GM12865 (cell line): ENCODE data around the gene AIF1.

Source experiments
- DNase-seq: peaks from one replicate; pipeline ENCODE4 v3.0.0; 2010; ENCODE audit warnings: low read depth
- H3K4me3 ChIP-seq: 2 replicates; pipeline ENCODE4 v1.5.1; 2011; ENCODE audit warnings: mild to moderate bottlenecking, low read depth, low read length, control low read depth
- TF ChIP-seq, protein P1 (sequence below): IDR thresholded peaks from 2 replicates; pipeline ENCODE4 v1.5.1; 2011; ENCODE audit warnings: low read length, control low read depth, low read depth, inconsistent platforms; ENCODE audit not compliant: insufficient read depth; ENCODE audit errors: missing control alignments

AIF1 gene

DNA sequence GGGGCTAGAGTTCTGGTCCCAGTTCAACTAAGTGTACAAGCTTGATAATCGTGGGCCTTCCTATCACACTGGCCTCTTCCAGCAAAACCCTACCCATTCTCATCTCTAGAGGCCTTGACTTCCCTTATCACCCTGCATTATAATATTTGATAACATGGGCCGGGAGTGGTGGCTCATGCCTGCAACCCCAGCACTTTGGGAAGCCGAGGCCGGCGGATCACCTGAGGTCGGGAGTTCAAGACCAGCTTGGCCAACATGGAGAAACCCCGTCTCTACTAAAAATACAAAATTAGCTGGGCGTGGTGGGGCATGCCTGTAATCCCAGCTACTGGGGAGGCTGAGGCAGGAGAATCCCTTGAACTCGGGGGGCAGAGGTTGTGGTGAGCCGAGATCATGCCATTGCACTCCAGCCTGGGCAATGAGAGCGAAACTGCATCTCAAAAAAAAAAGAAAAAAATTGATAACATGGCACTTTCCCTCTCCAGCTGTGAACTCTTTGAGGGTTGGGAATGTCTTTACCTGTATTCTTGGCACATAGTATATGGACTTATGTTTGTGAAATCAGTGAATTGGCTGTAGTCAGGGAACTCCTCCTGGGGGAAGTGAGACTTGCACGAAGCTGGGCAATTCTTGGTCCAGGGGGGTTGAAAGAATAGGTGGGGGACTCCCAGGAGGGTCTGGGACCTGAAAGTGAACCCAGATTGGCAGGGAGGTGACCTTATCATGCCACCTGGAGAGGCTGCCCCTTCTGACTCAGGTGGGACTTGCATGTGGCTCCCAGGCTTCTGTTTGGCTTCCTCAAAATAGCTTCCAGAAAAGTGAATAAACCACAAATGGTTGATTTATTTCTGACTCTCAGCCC lies 46.5 kb downstream of the AIF1 start:
- peak overlapping the region; percentile 73 for H3K4me3 ChIP-seq
- TF ChIP-seq, protein P1, sequence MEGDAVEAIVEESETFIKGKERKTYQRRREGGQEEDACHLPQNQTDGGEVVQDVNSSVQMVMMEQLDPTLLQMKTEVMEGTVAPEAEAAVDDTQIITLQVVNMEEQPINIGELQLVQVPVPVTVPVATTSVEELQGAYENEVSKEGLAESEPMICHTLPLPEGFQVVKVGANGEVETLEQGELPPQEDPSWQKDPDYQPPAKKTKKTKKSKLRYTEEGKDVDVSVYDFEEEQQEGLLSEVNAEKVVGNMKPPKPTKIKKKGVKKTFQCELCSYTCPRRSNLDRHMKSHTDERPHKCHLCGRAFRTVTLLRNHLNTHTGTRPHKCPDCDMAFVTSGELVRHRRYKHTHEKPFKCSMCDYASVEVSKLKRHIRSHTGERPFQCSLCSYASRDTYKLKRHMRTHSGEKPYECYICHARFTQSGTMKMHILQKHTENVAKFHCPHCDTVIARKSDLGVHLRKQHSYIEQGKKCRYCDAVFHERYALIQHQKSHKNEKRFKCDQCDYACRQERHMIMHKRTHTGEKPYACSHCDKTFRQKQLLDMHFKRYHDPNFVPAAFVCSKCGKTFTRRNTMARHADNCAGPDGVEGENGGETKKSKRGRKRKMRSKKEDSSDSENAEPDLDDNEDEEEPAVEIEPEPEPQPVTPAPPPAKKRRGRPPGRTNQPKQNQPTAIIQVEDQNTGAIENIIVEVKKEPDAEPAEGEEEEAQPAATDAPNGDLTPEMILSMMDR = no peak
- DNase-seq = peak; percentile 37

DNA sequence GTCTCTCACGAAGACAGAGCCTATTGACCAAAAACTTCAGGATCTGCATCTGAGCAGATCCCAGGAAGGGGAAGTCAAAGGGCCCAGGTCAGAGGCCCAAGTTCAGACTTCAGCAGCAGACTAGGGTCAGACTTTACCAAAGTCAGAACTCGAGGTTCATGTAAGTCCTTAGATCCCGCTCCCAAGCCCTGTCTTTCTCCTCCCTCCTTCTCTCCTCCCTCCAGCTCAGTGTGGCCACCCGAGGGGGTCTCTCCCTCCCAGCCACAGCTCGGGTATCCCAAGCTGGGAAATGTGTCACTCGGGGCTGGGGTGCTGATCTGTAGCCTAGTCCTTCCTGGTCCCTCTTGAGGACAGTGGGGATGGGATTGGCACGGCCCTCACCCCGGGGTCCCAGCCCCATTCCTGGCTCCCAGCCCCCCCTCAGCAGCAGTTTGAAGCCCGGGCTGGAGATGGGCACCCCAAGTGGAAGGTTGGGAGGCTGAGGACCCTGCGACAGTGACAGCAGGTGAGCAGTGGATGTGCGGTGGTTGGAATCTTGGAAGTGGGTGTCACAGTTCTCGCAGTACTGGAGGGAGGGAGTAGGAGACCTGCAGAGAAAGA lies 47.2 kb downstream of the AIF1 start:
- no peak for DNase-seq
- TF ChIP-seq, protein P1 = no peak
- no peak overlapping the region for H3K4me3 ChIP-seq

DNA sequence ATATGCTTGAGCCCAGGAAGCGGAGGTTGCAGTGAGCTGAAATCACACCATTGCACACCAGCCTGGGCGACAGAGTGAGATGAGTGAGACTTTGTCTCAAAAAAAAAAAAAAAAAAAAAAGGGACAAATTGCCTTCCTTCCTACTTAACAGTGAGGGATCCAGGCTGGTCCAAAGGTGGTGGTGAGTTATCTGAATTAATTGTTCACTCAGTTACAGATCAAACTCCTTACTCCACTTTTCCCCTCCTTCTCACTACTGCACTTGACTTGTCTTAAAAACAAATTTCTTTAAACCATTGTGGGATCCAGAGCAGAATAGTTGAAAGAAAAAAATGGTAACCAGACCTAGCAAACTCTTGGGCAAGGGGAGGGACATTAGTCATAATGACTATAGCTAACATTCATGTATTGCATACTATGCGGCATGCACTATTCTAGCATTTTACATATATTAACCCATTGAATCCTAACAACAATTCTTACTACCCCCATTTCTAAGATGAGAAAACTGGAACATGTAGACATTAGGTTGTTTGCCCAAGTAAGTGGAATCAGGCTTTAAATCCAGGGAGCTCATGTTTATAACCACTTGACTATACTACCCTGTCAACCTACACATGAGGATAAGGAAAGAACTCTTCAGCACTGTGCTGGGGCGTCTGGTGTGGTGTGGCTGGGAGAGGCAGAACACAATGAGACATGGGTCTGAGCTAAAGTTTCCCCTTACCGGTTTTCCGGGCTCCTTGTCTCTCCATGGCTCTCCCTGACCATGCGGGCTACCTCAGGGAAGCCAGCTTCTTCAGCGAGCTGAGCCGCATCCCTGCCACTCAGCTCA lies 48.3 kb downstream of the AIF1 start:
- TF ChIP-seq, protein P1 = no peak
- peak overlapping the region; percentile 65 for H3K4me3 ChIP-seq
- no peak for DNase-seq

DNA sequence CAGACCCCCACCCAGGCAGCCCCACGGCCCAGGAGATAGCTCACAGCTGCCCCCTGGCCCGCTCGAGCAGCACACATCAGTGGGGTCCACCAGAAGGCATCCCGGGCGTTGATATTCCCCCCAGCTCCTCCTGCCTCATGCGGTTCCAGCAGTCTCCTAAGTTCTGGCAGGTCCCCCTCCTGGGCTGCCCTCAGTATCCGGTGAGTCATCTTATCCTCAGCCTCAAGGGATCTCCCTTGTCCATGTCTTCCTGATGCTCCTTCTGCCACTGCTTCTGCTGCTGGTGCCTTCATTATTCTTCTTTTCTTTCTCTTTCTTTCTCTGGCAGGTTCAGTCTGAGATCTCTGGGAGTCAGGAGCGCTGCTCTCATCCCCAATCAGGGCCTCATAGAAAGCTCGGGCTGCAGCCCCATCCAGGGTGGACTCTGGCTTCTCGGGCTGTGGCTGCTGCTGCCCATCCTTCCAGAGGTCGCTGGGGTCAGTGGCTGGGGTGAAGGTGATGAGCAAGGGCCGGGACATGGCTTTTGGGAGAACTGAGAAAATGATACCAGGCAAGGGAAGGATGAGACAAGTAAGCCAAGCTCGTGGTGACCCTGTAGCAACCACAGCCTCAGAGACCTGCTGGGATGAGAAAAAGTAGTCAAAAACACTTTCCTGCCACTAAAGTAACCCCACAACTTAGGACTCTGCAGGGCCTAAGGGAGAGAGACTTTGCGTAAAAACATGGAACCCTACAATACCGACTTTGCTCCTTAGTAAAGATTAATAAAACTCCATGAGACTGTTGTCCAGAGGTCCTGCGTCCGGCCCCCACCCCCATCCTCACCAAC lies 49.1 kb downstream of the AIF1 start:
- peak overlapping the region; percentile 65 for H3K4me3 ChIP-seq
- TF ChIP-seq, protein P1 = no peak
- no peak for DNase-seq

DNA sequence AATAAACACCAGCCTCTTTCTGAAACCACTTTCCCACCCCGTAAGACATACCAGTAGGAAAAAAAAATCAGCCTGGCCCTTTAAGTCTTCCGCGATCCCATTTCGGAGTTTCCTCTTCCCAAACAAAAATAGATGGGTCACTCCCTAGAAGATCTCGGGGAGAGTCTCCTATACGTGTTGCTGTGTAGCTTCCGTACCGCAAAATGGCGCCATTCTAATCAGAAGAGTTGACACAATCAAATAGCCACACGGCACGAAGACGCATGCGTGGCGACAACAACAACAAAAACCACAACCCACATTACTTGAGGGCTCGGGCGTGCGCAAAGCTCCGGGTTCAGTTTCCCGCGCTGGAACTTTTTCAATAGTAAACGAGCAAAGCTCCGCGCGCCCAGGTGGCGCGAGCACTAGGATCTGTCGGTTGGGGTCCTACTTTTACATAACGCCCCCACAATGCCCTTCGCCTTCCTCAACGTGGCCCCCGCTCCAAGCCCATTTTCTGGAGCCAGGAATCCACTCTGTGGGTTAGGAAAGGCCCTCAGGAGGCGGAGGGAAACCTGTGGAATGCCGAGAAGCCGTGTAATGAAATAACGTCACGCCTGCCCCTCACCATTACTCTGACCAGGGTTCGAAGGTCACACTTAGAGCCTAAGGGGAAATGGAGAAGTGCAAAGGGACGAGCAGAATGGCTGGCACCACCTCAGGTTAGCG lies 49.9 kb downstream of the AIF1 start, which contains the start of gene GPANK1:
GPANK1 (minus strand) TSS at position 208 of the 711 bp plus-strand sequence. CDS start 519 bp downstream, outside the sequence.
- TF ChIP-seq, protein P1 = no peak
- peak within 1 kb of the TSS; percentile 65 for H3K4me3 ChIP-seq
- peak; percentile 97 for DNase-seq
